ENCODE data around the gene LYPD8. TPM values are rescaled to one million over a fixed set of nuclear protein-coding genes. Genes with fewer than 3 reads are reported as not detected.
"Not testable (repeated sequence)": the region's sequence is repeated elsewhere in the genome, so short reads cannot be mapped to it uniquely, and the experiment has no call there.

Gene LYPD8
- total and polyA plus RNA-seq, 2 donors (not counting 1 experiment from before 2014, with no cell fraction given), result 0.17 TPM; not detected in 1

GRCh38 chr1:248802454-248802853 lies 46.9 kb upstream of the LYPD8 start:
- H2AFZ ChIP-seq (ENCODE audit: low read length), result no peak overlapping the region
- no peak overlapping the region for H3K27ac ChIP-seq (ENCODE audit: insufficient read depth, low read length)
- DNase-seq (ENCODE audit: low read depth in 2 of 2), result no peak
- no peaks in the 10 kb centered on the region for H3K36me3 ChIP-seq (ENCODE audit: control insufficient read depth, insufficient read depth, low read length)
- no peak overlapping the region for H3K4me2 ChIP-seq (ENCODE audit: extremely low read depth, insufficient read depth, low read length)
- no peaks in the 10 kb centered on the region for H3K9me3 ChIP-seq (ENCODE audit: control insufficient read depth, insufficient read depth, low read depth, low read length)
- no peaks in the 10 kb centered on the region for H3K79me2 ChIP-seq (ENCODE audit: control insufficient read depth, insufficient read depth, low read length)
- TF ChIP-seq EZH2 (IDR thresholded peaks at IDR 0.05; ENCODE audit: low read length, missing control alignments) (no peak), CTCF (conservative IDR thresholded peaks at IDR 0.05 in 1 of 2, IDR thresholded peaks at IDR 0.05 in 1 of 2; ENCODE audit: low read depth in 1 of 2, low read length in 2 of 2) (no peak)
- H3K9ac ChIP-seq (ENCODE audit: insufficient read depth, low read length), result no peak overlapping the region
- no peaks in the 10 kb centered on the region for H3K27me3 ChIP-seq (ENCODE audit: control insufficient read depth, insufficient read depth, low read length)
- H3K4me1 ChIP-seq (ENCODE audit: control insufficient read depth, extremely low read depth, insufficient read depth, low read length), result no peaks in the 10 kb centered on the region
- no peaks in the 10 kb centered on the region for H4K20me1 ChIP-seq (ENCODE audit: control insufficient read depth, extremely low read depth, insufficient read depth, low read length)
- no peak overlapping the region for H3K4me3 ChIP-seq (replicated peaks in 1 of 4; ENCODE audit: control extremely low read depth in 1 of 4, insufficient read depth in 1 of 4, low read depth in 3 of 4, low read length in 4 of 4)

- Histone ChIP-seq H3K79me2 (ENCODE audit: control insufficient read depth, insufficient read depth, low read length) (no peaks in the 10 kb centered on the region), H3K4me1 (ENCODE audit: control insufficient read depth, extremely low read depth, insufficient read depth, low read length) (no peaks in the 10 kb centered on the region), H3K27ac (ENCODE audit: insufficient read depth, low read length) (no peak overlapping the region), H2AFZ (ENCODE audit: low read length) (no peak overlapping the region), H3K4me2 (ENCODE audit: extremely low read depth, insufficient read depth, low read length) (no peak overlapping the region), H3K9ac (ENCODE audit: insufficient read depth, low read length) (no peak overlapping the region), H3K27me3 (ENCODE audit: control insufficient read depth, insufficient read depth, low read length) (no peaks in the 10 kb centered on the region), H3K36me3 (ENCODE audit: control insufficient read depth, insufficient read depth, low read length) (no peaks in the 10 kb centered on the region), H4K20me1 (ENCODE audit: control insufficient read depth, extremely low read depth, insufficient read depth, low read length) (no peaks in the 10 kb centered on the region), H3K4me3 (replicated peaks in 1 of 4; ENCODE audit: control extremely low read depth in 1 of 4, insufficient read depth in 1 of 4, low read depth in 3 of 4, low read length in 4 of 4) (no peak overlapping the region), H3K9me3 (ENCODE audit: control insufficient read depth, insufficient read depth, low read depth, low read length) (no peaks in the 10 kb centered on the region)
- DNase-seq (ENCODE audit: low read depth in 2 of 2), result no peak
- TF ChIP-seq EZH2 (IDR thresholded peaks at IDR 0.05; ENCODE audit: low read length, missing control alignments) (no peak), CTCF (conservative IDR thresholded peaks at IDR 0.05 in 1 of 2, IDR thresholded peaks at IDR 0.05 in 1 of 2; ENCODE audit: low read depth in 1 of 2, low read length in 2 of 2) (no peak)
These were observed 44.9 kb upstream of the LYPD8 start for GRCh38 chr1:248800459-248800858.

GRCh38 chr1:248798791-248799190 lies 43.2 kb upstream of the LYPD8 start:
- TF ChIP-seq CTCF (conservative IDR thresholded peaks at IDR 0.05 in 1 of 2, IDR thresholded peaks at IDR 0.05 in 1 of 2; ENCODE audit: low read depth in 1 of 2, low read length in 2 of 2) (no peak), EZH2 (IDR thresholded peaks at IDR 0.05; ENCODE audit: low read length, missing control alignments) (no peak)
- H4K20me1 ChIP-seq (ENCODE audit: control insufficient read depth, extremely low read depth, insufficient read depth, low read length), result no peaks in the 10 kb centered on the region
- H3K36me3 ChIP-seq (ENCODE audit: control insufficient read depth, insufficient read depth, low read length), result no peaks in the 10 kb centered on the region
- no peak overlapping the region for H3K4me2 ChIP-seq (ENCODE audit: extremely low read depth, insufficient read depth, low read length)
- no peaks in the 10 kb centered on the region for H3K4me1 ChIP-seq (ENCODE audit: control insufficient read depth, extremely low read depth, insufficient read depth, low read length)
- H2AFZ ChIP-seq (ENCODE audit: low read length), result no peak overlapping the region
- no peaks in the 10 kb centered on the region for H3K79me2 ChIP-seq (ENCODE audit: control insufficient read depth, insufficient read depth, low read length)
- no peak overlapping the region for H3K27ac ChIP-seq (ENCODE audit: insufficient read depth, low read length)
- H3K9ac ChIP-seq (ENCODE audit: insufficient read depth, low read length), result no peak overlapping the region
- H3K9me3 ChIP-seq (ENCODE audit: control insufficient read depth, insufficient read depth, low read depth, low read length), result no peaks in the 10 kb centered on the region
- H3K4me3 ChIP-seq (replicated peaks in 1 of 4; ENCODE audit: control extremely low read depth in 1 of 4, insufficient read depth in 1 of 4, low read depth in 3 of 4, low read length in 4 of 4), result no peak overlapping the region
- DNase-seq (ENCODE audit: low read depth in 2 of 2), result no peak
- H3K27me3 ChIP-seq (ENCODE audit: control insufficient read depth, insufficient read depth, low read length), result no peaks in the 10 kb centered on the region

GRCh38 chr1:248794663-248795062 lies 39.1 kb upstream of the LYPD8 start:
- not testable (repeated sequence) for H3K4me1 ChIP-seq (ENCODE audit: control insufficient read depth, extremely low read depth, insufficient read depth, low read length); H3K36me3 ChIP-seq (ENCODE audit: control insufficient read depth, insufficient read depth, low read length); H3K27ac ChIP-seq (ENCODE audit: insufficient read depth, low read length); H2AFZ ChIP-seq (ENCODE audit: low read length); H3K4me3 ChIP-seq (replicated peaks in 1 of 4; ENCODE audit: control extremely low read depth in 1 of 4, insufficient read depth in 1 of 4, low read depth in 3 of 4, low read length in 4 of 4); H3K79me2 ChIP-seq (ENCODE audit: control insufficient read depth, insufficient read depth, low read length); H3K4me2 ChIP-seq (ENCODE audit: extremely low read depth, insufficient read depth, low read length); H3K9me3 ChIP-seq (ENCODE audit: control insufficient read depth, insufficient read depth, low read depth, low read length); H3K27me3 ChIP-seq (ENCODE audit: control insufficient read depth, insufficient read depth, low read length); H4K20me1 ChIP-seq (ENCODE audit: control insufficient read depth, extremely low read depth, insufficient read depth, low read length); H3K9ac ChIP-seq (ENCODE audit: insufficient read depth, low read length); DNase-seq (ENCODE audit: low read depth in 2 of 2)

All from fibroblast of lung (primary cell).